BJ (cell line): ENCODE measurements around the gene ISLR. TPM values are rescaled to one million over a fixed set of nuclear protein-coding genes. Genes with fewer than 3 reads are reported as not detected.

ENCODE experiments used
- CTCF ChIA-PET: fragments of 350-600 bp; formaldehyde crosslinking; extraction: SDS; loops from one replicate; lab custom pipeline; 2021; ENCODE audit warnings: antibody characterized with exemption, inconsistent platforms; lab: Yijun Ruan, JAX
- POLR2A ChIA-PET: fragments of 300-600 bp; sonication (Branson Sonifier 250); formaldehyde crosslinking; extraction: SDS; loops from one replicate; lab custom pipeline; 2021; ENCODE audit warnings: antibody characterized with exemption; lab: Charles Lee
- DNase-seq: peaks from one replicate; pipeline ENCODE4 v3.0.0-alpha.2; 2011; ENCODE audit warnings: low read depth
- H3K27me3 ChIP-seq: 2 replicates; pipeline ENCODE4 v1.6.0; 2011; ENCODE audit warnings: low read length; ENCODE audit not compliant: control insufficient read depth, insufficient read depth
- H3K36me3 ChIP-seq: 2 replicates; pipeline ENCODE4 v1.5.1; 2011; ENCODE audit warnings: low read length; ENCODE audit not compliant: control insufficient read depth, insufficient read depth
- H3K4me3 ChIP-seq: 2 replicates; pipeline ENCODE4 v1.5.1; 2011; ENCODE audit warnings: low read depth, mild to moderate bottlenecking, control low read depth, low read length
- CTCF ChIP-seq: IDR thresholded peaks from 2 replicates; pipeline ENCODE4 v1.5.1; 2011; ENCODE audit warnings: low read depth, mild to moderate bottlenecking, control low read depth, inconsistent platforms, low read length, moderate library complexity; ENCODE audit not compliant: insufficient read depth
- polyA plus RNA-seq: library from polyadenylated mRNA; depleted of rRNA; stranded (reverse); fragments of >200 nt; gene quantifications from 2 replicates; pipeline ENCODE4 v1.2.3, GENCODE V29; 2011

Gene ISLR
- polyA plus RNA-seq, 1 experiment: 64.0 TPM

- no peak for DNase-seq
- ChIA-PET POLR2A (no interaction called here), CTCF (interaction anchor here (0.6 to 1.1 kb wide), 3 partner anchors 14 to 160 kb away, joined by 3 to 4 read pairs (median 3); no protein-coding TSS in a partner anchor)
- Histone ChIP-seq H3K4me3 (no peak overlapping the region), H3K36me3 (no peaks in the 10 kb centered on the region; the same call in 1 of the 2 replicates), H3K27me3 (no peaks in the 10 kb centered on the region)
- TF ChIP-seq CTCF: no peak
Measured at GRCh38 chr15:74197176-74197965, 23.9 kb downstream of the ISLR start.

- H3K36me3 ChIP-seq: no peaks in the 10 kb centered on the region; the same call in 1 of the 2 replicates
- H3K4me3 ChIP-seq: no peak overlapping the region
- ChIA-PET POLR2A (no interaction called here), CTCF (interaction anchor here (0.8 to 1.7 kb wide), 2 partner anchors 20 to 108 kb away, joined by 3 to 4 read pairs; no protein-coding TSS in a partner anchor)
- no peaks in the 10 kb centered on the region for H3K27me3 ChIP-seq
- DNase-seq: no peak
- no peak for TF ChIP-seq CTCF
Measured at GRCh38 chr15:74199297-74199652, 25.8 kb downstream of the ISLR start.

GRCh38 chr15:74200412-74200815, 26.9 kb downstream of the ISLR start:
- no peak overlapping the region for H3K4me3 ChIP-seq
- no peaks in the 10 kb centered on the region for H3K27me3 ChIP-seq
- no peaks in the 10 kb centered on the region; the same call in 1 of the 2 replicates for H3K36me3 ChIP-seq
- no peak for DNase-seq
- no peak for TF ChIP-seq CTCF
- ChIA-PET CTCF (interaction anchor here (1.2 to 1.6 kb wide), 3 partner anchors 10 to 122 kb away, joined by 3 read pairs; no protein-coding TSS in a partner anchor), POLR2A (no interaction called here)

GRCh38 chr15:74200871-74201419, 27.4 kb downstream of the ISLR start:
- DNase-seq: peak; percentile 74
- Histone ChIP-seq H3K27me3 (no peaks in the 10 kb centered on the region), H3K36me3 (no peaks in the 10 kb centered on the region; the same call in 1 of the 2 replicates), H3K4me3 (peak overlapping the region; percentile 18)
- ChIA-PET CTCF (interaction anchor here (1.2 to 1.6 kb wide), 4 partner anchors 10 to 121 kb away, joined by 3 to 4 read pairs (median 3); no protein-coding TSS in a partner anchor), POLR2A (no interaction called here)
- TF ChIP-seq CTCF: no peak
